Activated gamma-delta T cell treated with anti-CD3 and anti-CD28 coated beads, Interleukin-2, amount 50 U/mL, for 16 hours (primary cell): Measurements from ENCODE around the gene TMEM87B.

Experiments used
- DNase-seq: peaks from one replicate; pipeline ENCODE4 v3.0.0-alpha.2; 2020; ENCODE audit warnings: low read depth

TMEM87B gene

DNA sequence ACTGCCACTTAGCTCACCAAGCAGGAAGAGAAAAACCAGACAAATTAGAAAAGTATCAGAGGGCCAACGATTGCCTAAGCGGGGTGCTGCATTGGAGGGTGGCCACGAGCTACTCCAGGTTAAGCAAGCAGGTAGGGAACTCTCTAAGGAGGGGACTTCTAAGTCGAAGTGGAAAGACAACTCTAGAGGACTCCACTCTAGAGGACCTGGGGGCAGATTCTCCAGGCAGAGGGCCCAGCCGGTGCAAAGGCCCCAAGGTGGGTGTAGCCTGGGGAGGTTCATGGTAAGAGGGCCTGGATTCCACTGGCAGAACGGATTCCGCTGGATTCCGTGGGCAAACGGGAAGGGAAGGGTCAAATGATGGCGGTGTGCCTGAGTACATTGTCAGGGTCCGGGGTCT, 95.8 kb downstream of the TMEM87B start:
- DNase-seq: no peak

DNA sequence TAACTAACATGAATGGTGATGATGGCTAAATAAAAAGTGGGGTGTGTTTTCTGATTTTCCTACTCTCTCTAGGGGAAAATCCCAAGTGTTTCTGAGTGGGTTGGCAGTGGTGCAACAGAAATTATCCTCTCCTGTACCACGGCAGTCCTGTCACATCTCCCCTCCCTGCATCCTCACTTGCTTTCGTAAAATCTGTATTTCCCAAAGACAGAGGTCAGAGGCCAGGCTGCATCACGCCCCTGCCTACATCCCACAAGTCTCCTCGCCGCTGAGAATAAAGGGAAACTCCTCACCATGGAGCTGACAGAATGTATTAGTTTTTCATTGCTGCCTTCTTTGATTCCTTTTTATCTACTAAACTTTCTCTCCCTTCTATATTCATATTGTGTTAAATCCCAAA, 96.2 kb downstream of the TMEM87B start:
- no peak for DNase-seq

DNA sequence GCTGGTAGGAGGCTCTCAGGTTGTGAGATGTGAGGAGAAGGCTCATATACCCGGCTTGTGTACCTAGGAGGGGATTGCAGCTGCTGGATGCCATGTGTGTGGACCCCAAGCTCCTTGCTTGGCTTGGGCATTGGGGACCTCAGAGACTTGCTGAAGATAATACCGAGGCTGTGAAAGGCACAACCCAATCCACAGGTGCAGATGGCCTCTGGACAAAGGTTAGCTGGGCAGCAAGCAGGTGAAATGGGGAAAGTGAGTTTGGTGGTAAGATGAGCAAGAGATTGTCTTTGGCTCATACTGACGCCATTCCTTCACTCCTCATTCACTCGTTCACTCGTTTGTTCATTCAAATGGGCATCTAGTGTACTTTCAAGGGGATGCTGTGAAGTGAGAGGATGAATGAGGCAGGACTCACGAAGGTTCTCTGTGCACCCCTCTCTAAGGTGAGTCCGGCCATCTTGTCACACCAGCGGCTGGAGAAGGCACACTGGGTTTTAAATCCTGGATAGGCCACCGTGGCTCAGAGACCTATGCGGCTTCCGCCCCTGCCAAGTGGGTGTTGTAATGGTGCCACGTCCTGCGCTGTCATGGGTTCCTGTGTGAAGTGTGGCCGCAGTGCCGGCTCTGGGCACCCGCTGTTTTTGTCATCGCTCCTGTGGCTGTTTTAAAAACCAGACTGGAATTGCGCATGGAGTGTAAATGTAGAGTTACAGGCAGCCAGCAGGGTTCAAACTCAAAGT, 96.8 kb downstream of the TMEM87B start:
- no peak for DNase-seq

DNA sequence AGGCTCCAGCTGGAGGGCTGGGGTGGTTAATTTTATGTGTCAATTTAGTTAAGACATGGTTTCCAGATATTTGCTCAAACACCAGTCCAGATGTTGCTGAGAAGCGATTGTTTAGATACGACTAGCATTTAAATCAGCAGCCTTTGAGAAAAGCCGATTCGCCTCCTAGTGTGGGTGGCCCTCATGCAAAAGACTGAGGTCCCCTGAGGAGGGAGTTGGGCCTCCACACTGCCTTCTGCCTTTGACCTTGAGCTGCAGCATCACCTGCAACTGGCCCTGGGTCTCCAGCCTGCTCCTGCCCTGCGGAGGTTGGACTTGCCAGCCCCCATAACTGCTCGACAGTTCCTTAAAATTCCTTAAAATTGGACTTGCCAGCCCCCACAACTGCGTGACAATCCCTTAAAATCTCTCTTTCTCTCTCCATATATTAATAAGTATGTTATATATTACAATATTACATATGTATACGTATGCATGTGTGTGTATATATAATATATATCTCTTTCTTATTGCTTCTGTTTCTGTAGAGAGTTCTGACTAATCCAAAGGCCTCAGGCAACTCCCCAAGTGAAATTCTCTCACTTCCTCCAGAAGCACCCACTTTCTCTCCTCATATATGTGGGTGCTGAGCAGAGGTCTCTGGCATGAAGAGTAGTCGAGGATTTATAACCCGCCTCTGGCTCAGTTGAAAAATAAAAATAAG, 97.6 kb downstream of the TMEM87B start:
- DNase-seq: no peak

DNA sequence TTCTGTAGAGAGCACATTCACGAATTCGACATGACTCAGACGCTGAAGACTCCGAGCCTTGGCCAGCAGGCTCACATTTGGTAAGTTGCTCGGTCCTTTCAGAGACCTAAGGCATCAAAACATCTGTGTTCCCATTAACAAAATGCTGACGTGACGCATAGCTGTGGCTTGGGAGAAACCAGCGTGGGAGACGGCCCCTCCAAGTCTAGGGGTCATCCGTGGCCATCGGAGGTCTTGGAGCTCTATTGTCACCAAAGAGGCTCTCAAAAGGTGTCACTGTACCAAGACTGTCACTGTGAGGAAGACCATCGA, 98.1 kb downstream of the TMEM87B start:
- no peak for DNase-seq

DNA sequence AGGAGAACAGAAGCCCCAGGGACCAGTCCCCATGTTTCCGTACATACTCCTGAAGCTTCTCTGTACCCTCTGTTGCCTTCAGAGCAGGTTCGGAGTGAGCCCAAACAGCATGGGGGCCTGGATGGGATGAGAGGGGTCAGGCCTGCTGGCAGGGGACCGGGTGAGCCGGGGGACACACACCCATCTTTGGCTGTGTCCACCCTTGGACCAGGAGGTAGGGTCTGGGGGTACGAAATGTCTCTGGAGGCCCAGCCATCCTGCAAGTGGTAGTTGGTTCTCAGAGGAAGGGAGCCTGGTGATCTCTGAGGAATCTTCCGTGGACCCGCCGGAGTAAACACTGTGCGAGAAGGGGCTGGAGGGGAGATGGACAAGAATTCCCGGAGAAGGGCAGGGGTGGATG, 98.4 kb downstream of the TMEM87B start:
- no peak for DNase-seq

DNA sequence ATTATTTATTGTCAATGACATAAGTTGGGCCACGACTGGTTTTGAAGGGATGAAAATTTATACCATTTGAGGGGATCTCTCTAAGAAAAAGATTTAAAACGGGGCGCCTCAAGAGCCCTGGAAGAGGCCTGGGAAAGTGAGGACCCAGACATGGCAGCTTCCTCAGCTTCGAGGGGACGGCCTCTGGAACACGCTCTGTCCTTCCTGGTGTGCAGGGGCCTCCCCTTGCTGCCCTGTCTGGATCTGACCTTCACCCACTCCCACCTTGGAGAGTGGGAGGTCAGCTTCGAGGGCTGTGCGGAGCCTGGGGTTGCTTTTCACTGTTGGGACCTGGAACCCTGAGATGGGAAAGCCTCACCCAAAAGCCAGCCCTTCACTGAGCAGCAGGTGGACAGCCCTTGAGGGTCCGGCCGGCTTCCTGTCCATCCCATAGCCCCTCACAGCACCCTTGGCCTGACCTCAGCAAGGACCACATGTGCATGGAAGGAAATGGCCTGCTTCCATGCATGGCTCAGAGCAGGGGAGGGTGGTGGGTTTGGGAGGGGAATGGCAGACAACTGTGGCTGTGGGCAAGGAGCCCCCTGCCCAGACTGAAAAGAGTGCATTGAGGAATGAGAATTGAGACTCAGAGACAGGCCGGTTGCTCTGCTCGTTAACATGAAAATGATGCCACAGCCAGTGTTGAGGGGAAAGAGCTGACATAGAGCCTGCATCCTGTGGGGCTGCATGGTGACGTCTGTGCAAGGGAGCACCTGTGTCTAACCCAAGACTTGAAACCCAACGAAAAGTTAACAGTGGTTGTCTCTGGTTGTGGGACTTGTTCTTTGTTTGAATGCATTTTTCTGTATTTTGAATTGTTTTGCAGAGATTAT, 99.4 kb downstream of the TMEM87B start:
- DNase-seq: no peak

DNA sequence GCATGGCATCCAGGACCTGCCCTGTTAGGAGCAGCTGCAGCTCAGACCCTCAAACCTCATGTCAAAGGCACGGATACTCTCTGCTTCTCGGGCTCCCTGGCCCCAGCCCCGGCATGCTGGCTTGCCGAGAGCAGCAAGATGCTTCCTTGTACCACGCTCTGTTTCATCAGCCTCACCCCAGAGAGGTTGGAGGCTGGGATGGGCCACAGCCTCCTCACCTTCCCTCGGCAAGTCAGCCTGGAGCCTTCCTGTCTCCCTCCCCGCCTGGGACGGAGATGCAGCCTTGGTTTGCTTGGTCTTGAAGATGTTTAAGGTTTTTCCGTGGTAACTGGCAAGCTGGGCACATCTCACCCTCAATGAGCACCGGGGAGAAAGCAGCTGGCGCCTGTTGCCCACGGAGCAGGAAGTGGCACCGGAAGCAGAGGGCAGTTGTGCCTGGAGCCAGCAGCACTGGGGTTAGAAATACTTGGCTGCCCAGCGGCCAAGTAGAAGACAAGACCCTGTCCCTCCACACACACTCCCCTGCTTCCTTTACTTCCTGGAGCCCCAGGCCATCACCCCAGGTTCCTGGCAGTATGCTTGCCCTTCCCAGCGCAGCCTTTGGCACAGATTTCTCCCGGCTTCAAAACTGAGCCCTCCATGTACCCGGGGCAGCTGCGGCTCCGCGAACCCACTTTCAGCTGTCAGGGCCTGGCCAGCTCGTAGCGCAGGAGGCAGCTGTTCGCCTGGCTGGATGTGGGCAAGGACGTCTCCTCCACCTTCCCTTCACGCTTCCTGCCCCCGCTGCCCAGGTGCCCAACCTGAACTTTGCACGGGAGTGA, 100.5 kb downstream of the TMEM87B start:
- no peak for DNase-seq

DNA sequence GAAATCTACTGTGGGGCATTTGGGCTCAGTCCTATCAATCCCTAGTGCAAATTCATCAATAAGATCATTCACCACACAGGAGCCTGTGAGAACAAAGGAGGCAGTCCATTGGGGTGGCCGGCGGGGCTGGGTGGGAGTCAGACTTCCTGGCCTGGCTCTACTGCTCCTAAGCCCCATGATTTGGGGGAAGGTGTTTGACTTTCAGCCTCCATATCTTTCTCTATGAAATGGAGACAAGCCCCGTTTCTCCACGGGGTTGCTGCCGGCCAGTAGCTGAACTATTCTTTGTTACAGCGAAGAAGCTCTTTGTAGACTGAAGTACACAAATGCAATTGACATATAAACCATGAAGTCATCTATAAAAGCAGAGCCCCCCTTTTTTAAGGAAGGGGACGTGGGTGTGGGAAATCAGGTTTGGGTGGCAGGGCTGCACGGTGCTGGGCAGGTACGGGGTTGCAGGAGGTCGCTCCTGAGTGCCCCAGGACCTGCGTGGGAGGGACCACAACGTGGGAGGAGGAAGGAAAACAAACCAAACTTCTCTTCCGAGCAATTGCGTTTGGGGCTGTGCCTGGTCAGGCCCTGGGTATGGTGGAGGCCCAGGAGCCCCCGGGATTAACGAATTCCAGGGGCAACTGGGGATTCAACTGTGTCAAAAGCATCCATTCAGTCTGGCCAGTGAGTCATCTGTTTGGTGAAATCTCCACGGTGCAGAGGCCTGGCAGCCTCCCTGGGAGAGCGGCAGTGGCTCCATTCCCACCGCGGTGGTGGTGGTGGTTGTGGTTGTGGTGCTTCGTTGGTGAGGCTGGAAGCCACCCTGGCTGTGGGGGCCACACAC, 101.3 kb downstream of the TMEM87B start:
- DNase-seq: no peak

DNA sequence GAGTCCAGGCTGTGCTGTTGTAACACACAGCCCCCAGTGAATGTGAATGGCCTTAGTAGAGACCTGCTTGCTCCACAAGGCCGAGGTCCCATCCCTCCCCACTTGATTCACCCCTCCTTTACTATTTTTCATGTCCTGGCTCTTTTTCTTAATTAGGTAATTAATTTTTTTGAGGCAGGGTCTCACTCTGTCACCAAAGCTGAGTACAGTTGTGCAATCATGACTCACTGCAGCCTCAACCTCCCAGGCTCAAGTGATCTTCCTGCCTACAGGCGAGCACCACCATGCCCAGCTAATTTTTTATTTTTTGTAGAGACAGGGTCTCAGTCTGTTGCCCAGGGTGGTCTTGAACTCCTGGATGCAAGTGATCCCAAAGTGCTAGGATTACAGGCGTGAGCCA, 102.4 kb downstream of the TMEM87B start:
- no peak for DNase-seq

DNA sequence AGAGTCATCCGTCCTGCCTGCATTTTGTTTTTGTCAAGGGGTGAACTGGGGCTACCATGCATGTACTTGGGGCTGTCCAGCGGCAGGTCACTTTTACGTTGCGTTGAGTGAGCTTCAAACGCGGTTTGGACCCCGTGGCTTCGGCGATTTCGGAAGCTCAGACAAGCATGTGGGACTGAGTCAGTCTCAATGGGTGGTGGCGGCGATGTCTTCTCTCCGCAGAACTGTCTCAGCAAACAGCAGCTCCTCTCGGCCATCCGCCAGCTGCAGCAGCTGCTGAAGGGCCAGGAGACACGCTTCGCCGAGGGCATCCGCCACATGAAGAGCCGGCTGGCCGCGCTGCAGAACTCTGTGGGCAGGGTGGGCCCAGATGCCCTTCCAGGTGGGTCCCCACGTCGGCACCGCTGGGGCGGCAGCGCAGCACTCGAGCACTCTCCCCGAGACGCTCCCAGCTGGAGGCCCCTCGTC, 104.4 kb downstream of the TMEM87B start:
- no peak for DNase-seq

DNA sequence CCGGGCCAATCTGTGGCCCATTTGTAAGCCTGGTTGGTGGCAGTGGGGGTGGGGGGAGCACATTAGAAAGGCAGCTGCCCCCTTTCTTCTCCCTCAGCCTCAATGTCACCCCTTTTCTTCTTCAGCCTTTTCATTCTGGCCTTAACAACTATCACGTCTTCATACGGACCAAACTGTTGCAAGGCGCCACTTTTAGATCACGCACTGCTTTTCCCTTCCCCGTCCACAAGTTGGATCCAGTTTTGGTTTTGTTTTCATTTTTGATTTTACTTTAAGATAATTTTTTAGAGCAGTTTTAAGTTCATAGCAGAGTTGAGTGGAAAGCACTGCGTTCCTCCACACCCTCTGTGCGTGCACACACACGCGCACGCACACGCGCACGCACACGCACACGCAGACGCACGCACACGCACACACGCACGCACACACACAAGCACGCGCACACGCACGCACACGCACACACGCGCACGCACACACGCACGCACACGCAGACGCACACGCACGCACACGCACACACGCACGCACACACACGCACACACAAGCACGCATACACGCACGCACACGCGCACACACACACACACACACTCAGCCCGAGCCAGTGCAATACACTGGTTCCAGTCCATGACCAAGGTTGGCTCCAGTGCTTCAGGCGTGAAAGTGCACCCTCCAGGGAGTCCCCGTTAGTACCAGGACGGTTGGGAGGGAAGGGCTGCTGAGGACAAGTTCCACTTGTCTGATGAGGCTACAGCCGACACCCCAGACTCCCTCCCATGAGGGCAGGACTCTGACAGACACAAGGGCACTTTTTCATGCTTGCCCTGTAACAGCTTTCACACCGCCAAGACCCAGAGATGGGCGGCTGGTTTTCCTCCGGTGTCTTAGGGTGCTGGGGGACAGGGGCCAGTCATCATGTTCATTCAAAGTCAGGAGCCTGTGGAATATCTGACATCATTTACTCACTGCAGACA, 105.5 kb downstream of the TMEM87B start:
- DNase-seq: no peak

DNA sequence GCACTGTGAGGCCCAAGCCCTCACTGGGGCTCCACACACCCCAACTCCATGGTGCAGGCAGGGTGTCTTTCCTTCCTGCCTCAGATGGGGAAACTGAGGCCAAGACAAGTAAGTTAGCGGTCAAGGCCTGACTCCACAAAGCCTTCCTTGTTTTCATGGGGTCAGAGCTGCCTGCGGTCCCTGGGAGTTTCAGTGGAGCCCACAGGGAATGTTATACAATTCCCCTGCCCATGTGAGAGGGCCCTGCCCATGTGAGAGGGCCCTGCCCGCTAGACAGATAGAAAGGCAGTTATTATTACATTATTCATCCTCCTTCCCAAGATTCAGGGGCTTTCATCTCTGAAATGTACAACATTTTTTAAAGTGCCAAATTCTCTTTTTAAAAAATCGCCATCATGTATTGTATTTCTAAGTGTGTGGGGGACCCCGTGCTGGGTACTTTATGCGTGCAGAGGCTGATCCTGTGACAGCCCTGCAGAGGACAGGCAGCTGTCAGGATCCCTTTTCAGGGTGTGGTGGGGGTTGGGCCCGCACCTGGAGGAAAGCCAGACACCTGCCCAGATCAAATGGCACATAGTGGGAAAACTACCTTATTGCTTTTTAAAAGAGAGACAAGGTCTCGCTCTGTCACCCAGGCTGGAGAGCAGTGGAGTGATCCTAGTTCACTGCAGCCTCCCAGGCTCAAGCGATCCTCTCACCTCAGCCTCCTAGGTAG, 106.5 kb downstream of the TMEM87B start:
- DNase-seq: no peak

DNA sequence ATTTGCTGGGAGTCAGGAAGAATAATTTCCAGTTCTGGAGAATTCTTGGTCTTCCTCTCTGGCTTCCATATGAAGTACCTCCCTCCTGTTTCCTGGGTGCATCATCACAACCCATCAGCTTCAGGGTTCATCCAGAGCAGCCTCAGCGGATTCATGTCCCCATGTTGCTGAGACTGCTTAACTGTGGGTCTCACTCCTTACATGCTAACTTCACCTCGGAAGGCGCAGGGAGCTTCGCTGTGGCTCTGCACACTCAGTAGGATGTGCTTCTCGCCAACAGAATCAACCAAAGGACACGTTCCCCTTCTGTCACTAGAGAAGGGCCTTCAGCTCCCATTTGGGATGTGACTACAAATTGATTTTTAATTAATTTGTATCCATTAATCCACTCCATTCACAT, 107.3 kb downstream of the TMEM87B start:
- no peak for DNase-seq

DNA sequence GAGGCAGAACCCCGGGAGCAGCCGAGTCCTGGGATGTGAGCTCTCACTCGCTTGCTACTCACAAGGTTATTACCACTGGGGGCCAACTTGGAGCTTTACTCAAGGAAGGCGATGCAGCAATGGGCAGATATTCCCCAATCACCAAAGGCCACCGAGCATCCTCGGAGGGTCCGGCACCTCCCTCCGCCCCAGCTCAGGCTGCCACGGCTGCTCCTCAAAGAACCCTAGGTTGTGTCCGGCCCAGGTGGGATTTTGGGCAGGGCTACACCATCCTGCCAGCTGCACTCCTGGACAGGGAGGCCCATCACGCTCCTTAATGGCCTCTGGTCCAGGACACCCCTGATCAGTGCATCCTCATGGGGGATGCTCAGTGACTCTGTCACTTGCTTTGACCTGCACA, 107.9 kb downstream of the TMEM87B start:
- DNase-seq: no peak

DNA sequence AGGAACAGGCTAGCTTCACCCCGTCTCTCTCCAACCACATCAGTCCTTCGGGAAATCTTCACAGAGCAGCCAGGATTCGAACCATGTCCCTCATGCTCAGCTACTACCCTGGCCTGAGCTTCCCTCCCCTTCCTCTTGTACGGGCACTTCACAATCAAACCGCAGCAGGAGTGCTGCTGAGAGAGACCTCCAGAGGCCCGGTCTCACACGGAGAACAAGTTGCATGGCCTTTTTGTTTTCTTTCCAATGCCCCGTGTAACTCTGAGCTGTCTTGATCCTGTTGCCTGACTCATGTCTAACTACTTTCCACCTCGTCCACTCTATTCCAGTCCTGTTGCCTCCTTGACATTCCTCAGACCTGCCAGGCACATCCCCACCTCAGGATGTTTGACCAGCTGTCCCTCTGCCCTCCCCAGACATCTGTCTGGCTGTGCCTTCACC, 108.5 kb downstream of the TMEM87B start:
- DNase-seq: no peak

DNA sequence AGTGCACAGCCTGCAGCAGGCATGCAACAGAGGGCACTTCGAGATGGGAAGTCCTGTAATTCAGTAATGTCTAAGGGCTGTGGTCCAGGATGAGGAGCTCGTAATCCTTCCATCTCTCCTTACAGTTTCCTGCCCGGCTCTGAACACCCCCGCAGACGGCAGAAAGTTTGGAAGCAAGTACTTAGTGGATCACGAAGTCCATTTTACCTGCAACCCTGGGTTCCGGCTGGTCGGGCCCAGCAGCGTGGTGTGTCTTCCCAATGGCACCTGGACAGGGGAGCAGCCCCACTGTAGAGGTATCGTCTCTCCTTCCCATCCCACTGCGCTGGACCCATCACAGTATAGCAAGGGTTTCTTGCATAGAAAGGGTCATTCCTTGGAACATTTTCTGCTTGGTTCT, 109.8 kb downstream of the TMEM87B start:
- no peak for DNase-seq

DNA sequence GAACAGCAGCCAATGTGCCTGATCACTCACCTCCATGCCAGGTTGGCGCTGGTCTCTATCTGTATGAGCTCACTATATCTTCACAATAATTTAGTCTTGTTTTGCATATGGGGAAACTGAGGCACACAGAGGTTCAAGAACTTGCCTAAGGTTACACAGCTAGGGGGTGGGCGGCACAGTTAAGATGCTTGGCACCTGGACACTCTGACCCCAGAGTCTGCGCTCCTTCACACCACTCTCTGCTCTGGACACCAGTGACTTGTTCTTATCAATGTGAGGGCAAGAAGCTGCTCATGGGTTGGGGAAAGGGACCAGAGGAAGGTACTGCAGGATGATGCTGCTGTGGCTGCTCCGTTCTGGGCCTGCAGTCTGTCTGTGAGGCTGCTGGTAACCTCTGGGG, 110.2 kb downstream of the TMEM87B start:
- no peak for DNase-seq

DNA sequence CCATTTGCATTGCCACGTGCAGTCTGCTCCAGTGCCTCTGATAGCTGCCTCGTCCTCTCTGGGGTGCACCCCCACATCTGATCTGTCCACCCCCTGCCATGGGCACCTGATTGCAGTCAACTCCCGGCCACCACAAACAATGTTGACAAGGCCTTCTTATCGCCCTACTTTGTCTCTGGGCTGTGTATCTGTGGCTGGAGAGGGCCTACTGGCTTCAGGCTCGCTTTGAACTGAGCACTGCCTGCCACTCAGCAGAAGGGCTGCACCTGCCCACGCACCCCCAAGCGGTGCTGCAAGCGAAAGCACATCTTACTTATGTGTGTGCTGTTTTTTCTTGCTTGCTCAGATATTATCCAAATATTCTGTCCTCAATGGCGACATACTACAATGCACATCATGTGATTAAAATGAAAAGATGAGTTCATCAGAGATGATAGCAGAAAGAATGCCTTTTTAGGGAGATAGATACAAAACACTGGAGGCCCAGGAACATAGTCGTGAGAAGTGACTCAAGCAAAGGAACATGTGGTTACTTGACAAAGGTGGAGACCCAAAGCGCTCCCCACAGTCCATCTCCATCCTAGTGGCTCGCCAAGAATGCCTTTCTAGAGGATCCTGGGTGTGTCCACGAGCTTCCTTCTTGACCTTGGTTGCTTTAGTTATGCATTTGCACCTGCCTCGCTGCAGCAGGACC, 111.9 kb downstream of the TMEM87B start:
- no peak for DNase-seq
